Suppressor macrophage treated with lipopolysaccharide for 4 hours (primary cell): Measurements from ENCODE around the gene EFNA3.

Experiments used
- DNase-seq: peaks from one replicate; pipeline ENCODE4 v3.0.0-alpha.2; 2020

The EFNA3 gene

DNA sequence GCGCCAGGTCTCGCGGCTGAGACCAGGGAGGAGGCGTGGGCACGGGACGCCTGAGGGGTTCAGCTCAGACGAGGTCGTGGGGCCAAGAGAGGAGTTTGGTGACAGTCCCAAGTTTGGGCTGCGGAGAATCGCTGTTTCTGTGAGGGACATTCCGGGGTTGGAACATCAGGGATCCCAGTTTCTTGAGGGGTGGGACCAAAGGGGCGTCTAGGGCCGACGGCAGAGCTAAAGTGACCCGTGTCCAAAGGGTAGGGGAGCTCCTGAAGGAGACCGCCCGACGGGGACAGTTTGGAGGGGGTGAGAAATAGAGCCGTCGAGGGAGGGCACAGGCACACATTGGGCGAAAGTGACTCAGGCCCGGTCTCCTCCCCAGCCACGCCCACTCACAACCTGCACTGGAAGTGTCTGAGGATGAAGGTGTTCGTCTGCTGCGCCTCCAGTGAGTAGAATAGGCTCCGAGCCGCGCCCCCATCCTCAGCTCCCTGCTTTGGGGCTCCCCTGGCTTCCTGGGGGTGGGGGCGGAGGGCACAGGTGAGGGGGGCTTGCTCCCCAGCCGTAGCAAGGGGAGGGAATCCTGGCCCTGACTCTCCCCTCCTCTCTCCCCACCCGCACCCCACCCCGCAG lies 7.0 kb downstream of the EFNA3 start:
- DNase-seq, result peak; percentile 63

DNA sequence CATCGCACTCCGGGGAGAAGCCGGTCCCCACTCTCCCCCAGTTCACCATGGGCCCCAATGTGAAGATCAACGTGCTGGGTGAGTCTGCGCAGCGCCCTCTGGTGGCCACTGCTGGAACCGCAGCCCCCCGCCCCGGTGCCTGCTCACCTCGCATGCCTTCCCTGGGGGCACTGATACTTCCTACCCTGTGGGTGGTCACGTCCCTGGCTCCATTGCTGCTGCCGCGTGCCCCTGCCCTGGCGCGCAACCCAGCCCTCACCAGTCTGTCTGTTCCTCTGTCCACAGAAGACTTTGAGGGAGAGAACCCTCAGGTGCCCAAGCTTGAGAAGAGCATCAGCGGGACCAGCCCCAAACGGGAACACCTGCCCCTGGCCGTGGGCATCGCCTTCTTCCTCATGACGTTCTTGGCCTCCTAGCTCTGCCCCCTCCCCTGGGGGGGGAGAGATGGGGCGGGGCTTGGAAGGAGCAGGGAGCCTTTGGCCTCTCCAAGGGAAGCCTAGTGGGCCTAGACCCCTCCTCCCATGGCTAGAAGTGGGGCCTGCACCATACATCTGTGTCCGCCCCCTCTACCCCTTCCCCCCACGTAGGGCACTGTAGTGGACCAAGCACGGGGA lies 7.6 kb downstream of the EFNA3 start:
- DNase-seq, result peak; percentile 68

DNA sequence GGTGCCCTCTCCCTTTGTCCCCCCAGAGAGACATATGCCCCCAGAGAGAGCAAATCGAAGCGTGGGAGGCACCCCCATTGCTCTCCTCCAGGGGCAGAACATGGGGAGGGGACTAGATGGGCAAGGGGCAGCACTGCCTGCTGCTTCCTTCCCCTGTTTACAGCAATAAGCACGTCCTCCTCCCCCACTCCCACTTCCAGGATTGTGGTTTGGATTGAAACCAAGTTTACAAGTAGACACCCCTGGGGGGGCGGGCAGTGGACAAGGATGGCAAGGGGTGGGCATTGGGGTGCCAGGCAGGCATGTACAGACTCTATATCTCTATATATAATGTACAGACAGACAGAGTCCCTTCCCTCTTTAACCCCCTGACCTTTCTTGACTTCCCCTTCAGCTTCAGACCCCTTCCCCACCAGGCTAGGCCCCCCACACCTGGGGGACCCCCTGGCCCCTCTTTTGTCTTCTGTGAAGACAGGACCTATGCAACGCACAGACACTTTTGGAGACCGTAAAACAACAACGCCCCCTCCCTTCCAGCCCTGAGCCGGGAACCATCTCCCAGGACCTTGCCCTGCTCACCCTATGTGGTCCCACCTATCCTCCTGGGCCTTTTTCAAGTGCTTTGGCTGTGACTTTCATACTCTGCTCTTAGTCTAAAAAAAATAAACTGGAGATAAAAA lies 8.4 kb downstream of the EFNA3 start:
- no peak for DNase-seq

DNA sequence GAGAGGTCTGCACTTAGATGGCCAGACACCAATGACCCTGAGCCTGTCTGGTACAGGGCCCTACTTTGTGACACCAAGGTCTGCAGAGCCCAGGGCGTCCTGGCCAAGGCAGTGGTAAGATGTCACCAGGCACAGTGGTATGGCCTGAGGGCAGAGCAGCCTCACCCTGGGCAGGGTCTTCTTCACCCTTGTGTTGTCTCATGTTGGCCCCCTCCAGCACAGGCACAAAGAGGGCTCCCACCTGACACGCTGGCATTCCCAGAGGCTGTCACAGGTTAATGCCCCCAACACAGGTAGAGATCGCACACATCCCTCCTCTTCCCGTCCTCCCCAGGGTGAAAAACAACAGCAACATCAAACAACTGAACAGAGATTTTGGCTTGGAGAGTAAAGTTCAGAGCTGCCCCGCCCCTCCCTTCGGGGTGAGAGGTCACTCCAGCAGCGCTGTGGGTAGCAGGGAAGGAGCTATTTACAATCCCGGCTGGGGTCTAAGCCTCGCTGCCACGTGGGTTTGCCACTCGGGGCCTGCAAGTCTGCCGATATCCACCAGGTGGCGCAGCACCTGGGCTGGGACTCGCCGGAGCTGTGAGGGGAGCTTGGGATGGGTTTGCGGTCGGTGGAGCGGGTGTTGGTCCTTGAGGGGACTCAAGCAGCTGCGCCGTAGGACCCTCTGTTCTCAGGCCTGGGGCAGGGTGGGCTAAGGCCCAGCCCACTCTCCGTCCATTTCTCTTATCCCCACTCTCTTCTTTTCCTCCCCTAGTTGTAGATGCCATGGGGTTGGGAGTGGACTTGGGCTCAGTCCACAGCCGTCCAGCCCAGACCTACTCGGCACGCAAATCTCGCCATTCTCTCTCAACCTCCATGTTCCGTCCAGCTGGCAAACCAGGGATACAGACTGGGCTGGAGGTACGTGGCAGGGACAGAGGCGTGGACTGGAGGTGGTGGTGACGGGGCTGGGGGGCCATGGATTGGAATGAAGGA lies 12.7 kb downstream of the EFNA3 start:
- DNase-seq, result peak; percentile 85

DNA sequence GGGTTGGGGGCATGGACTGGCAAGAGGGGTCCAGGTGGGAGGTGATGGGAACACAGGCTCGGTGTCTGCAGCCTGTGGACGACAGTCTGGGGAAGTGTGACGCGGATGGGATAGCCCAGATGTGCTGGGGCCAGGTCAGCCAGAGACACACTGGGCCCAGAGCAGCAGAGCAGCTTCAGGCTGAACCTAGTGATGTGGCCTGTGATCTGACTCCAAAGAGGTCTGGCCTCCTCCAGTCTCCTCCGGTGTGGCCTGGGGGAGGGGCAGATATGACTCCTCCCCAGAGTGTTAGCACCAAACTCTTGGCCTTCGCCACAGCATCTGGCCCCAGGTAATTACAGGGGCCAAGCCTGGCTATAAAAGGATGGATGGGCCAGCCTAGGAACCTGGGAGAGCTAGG lies 13.5 kb downstream of the EFNA3 start:
- no peak for DNase-seq

DNA sequence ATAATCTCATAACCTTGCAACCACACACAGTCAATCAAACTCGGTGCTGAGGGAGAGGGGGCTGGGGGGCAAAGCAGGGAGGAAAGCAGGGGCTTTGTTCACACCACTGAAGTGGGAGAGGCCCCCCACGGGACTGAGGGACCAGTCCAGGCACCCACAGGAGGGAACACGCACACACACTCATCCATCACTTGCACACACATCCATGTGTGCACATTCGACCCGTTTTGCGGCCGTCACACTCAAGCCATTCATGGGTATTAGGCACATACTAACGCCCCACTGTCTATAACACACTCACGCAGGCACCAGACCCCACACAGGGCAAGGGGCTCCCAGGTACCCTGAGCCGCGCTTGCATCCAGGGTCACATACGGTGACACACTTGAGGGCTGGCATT lies 14.0 kb downstream of the EFNA3 start:
- no peak for DNase-seq

DNA sequence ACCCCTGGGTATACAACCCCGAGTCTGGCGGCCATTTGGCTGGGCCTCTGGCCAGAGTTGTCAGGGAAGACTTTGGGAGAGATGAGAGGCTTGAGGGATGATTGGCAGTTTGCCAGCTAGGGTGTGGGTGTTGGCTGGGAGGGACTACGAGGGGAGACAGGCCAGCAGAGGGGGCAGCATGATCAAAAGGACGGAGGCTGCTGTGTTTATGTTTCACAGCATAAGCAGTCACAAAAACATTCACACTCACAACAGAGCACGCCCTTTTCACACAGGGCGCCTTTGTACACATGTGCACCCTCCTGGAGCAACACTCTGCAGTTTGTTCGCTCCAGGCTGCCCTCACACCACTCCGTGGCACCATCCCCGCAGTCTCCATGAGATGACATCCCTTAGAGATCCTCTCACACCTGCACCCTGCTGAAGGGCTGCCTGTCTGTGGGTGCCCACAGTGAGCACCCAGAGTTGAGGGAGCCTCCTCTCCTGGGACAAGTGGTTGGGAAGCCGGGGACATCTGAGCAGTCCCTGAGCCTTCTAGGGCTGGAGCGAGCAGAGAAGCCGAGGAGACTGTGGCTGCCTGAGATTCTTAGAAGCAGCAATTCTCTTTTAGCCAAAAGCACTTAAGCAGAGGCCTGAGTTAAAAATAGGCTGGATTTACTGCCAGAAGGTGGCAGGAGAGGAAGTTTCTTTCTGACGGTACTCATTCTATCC lies 15.4 kb downstream of the EFNA3 start:
- no peak for DNase-seq

DNA sequence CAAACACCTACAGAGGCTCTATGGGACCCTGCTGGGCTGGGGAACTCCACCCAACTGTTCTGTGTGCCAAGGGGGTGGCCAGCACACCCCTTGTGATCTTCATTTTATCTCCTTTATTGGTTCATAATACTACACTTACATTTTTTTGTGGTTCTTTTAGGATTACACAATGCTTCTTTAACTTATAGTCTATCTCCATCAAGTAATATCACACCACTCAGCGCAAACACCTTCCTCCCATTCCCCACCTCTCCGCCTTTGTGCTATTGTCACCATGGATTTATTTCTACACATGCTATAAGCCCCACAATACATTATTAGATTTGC lies 15.9 kb downstream of the EFNA3 start:
- no peak for DNase-seq

DNA sequence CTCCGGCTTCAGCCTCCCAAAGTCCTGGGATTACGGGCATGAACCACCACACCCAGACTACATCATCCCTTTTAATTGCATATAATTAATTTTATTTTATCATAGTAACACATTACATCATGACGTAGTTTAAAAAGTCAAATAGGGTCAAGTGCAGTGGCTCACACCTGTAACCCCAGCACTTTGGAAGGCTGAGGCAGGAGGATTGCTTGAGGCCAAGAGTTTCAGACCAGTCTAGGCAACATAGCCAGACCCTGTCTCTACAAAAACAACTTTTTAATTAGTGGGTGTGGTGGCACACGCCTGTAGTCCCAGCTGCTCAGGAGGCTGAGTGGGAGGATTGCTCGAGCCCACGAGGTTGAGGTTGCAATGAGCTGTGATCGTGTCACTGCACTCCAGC lies 20.7 kb downstream of the EFNA3 start:
- no peak for DNase-seq

DNA sequence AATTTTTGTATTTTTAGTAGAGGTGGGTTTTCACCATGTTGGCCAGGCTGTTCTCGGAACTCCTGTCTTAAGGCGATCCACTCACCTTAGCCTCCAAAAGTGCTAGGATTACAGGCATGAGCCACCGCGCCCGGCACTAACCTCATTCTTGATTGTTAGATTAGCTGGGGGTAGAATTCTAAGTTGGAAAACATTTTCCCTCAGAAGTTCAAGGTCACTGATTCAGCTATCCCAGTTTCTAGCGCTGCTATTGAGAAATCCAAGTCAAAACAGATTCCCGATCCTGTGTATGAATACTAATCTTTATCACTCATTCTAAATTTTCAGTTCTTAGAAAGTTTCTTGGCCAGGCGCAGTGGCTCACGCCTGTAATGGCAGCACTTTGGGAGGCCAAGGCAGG lies 24.7 kb downstream of the EFNA3 start:
- DNase-seq, result no peak

DNA sequence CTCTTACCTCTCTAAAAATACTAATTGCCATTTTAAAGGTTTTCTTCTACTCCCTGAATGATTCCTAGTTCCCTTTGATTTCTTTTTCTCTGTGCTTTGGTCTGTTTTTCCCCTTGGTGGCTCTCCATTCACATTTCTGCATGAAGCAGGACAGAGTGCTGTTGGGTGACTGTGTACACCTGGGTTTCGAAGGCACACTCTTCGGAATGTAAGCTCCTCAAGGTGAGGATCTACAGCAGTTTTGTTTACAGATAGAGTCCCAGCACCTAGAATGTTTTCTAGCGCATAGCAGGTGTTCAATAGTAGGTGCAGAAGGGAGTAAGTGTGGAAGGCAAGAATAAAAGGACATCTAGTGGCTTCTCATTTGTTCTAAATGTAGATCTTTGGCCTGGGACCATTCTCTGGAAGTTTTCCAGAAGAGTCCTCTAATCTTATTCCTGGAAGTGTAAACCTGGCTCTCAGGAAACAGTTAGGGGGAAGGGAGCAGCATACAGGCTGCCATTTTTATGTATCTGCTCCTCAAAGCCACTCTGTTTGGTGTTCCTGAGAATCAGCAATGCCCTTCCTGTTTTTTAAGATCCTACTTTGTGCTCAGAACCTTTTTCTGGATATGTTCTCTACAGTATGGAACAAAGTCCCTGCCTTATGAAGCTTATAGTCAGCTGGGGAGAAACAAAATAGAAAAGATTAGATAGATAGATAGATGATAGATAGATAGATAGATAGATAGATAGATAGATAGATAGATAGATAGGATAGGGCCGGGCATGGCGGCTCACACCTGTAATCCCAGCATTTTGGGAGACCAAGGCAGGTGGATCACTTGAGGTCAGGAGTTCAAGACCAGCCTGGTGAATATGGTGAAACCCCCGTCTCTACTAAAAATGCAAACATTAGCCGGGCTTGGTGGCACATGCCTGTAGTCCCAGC lies 26.2 kb downstream of the EFNA3 start:
- DNase-seq, result no peak

DNA sequence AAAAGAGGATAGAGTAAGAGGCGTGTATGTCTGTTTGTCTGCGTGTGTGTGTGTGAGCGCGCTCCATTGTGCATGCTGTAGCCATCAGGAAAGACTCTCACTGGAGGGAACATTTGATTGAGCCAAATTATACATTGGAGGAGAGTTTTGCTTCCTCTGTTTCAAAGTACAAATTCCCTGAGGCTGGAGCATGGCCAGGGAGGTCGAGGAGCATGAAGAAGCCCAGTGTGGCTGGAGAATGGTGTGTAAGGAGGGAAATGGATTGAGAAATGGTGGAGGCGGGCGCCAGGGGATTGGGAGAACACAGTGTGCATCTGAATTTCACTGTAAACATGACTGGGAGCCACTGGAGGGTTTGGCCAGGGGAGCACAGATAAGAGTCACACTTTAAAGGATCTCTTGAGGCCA lies 27.0 kb downstream of the EFNA3 start:
- no peak for DNase-seq

DNA sequence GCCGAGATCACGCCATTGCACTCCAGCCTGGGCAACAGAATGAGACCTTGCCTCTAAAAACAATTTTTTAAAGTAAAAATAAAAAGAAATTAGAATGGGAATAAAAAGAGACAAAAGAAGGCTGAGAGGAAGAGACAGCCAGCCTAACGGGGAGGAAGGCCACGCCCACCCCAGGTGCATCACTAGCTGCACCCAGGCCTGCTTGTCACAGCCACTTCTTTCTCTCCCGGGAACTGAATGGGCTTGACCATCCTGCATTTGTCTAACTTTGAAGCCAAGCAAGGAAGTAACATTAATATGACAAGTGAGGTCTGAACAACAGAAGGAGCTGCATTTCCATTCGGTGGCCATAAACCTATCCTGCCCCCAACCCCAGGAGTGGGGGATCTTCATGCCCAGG lies 28.2 kb downstream of the EFNA3 start:
- DNase-seq, result no peak

DNA sequence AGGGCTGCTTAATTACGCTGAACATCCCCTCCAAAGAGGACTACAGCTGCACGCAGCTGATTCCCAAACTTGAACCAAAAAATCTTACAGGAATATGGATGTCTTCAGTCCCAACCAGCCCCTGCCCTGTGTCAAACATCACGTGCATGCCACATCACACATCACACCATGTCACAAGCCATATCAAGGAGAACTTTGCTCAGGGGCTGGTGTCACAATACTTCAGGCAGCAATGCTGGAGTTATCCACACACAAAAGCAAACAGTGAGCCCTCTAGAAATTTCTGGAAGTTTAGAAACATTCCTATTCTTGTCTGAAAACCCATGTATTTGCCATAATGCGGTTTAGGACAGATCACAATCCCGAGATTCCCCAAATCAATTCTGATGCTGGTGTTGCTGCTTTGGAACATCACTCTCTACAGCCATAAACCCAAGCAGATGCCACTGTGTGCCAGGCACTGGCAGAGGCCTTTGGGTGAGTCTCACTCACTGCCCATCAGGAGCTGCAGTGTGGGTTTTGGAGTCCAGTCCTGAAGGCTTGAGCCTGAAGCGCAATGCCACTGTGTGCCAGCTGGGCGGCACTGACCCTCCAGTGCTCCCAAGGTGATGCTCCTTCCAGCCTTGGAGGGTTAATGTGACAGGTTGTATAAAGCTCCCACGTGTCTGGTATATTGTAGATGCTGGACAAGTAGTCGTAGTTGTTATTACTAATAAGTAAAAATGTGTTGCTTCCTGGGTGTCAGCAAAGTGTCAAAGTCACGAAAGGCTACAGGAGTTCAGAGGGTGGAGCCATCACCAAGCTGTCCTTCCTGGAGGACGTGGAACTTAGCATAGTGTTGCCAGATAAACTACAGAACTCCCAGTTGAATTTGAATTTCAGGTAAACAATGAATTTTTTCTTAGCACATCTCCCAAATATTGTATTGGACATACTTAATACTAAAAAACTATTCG lies 28.9 kb downstream of the EFNA3 start:
- DNase-seq, result no peak

DNA sequence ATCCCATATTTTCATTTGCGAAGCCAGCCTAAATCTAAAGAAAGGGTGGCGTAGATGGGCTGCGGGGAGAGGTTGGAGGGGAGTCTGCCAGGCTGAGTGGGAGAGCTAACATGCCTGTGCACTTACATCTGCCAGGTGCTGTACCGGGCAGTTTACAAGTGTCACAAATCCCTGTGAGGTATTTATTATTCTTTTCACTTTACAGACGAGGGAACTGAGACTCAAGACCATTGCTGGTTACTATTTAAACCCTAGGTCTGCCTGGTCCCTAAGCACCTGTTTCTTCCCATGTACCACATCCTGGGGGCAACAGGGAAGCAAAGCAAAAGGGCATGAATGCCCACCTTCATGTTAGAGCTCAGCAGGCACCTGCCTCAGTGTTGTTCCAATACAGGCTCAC lies 29.7 kb downstream of the EFNA3 start:
- no peak for DNase-seq

DNA sequence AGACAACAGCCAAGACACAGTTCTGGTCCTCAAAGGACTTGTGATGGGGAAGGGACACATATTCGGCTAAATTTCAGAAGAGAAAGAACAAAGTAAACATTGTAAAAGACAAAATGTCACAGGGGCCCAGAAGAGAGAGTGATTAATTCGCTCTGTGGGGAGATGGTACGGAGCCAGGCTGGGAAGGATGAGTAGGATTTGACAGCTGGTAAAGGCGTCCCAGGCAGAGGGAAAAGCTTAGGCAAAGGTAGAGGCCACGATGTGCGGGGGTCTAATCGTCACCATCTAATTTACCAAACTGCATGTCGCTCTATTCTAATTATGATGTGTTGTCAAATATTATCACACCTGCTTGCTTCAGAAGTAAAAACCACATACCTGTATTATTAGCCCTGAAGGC lies 31.7 kb downstream of the EFNA3 start:
- no peak for DNase-seq

DNA sequence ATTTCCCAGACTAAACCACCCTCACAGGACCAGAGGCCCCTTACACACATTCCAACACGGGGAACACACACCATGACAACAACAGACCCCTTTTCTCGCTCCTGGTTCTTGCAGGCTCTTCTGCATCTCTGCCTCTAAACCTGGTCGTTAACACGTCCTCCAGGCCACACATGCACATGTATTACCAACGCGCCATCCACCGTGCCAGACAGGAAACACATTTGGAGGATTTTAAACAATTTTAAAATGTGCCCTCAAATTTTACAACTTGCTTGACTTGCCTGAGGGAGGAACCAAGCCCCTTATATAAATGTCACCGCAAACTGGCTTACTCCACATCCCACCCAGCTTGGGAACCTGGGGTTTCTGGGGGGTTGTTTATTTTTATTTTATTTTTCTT lies 32.2 kb downstream of the EFNA3 start:
- DNase-seq, result no peak

DNA sequence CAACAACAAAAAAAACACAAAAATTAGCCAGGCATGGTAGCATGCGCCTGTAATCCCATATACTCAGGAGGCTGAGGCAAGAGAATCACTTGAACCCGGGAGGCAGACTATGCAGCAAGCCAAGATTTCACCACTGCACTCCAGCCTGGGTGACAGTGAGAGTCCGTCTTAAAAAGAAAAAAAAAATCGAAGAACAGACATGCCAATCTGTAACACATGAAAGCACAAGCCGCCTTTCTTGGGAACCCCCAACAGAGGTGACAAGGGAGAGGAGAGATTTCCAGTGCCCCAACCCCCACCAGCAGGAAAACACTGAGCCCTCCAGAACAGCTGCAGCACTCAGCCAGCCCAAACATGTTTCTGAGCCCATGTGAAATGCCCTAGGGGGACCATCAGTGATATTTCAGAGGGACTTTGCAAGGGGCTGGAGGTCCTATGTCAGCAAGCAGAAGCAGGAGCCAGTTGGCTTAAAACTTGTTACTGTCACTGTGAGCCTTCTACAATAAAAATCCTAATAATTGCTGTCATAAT lies 34.9 kb downstream of the EFNA3 start:
- DNase-seq, result no peak

DNA sequence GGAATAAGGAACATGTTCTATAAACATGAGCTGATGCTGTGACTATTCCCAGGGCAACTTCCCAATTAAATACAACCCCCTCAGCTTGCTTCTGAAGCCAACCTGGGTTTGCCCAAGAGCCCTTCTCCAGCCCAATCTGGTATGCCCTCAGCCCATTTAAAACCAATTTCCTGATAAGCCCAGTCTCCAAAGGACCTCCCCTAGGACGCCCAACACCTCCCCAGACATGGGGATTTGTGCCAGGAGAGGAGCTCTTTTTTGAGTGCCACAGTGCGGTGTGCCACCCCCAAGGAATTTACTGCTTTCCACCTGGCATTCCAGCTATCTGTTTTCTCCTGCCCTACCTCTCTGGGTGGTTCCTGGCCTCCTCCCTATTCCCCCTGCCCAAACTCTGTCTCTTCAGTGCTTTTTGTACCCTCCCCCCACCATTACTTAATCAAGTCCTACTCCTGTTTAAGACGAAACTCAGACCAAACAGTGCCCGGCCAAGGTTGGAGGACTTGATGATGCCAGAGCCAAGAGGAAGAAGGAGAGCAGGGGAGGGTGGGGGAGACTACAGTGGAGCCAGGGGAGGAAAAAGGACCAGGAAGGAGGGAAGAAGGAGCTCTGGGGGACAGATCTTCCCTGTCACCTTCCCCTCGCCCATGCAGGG lies 37.6 kb downstream of the EFNA3 start:
- no peak for DNase-seq

DNA sequence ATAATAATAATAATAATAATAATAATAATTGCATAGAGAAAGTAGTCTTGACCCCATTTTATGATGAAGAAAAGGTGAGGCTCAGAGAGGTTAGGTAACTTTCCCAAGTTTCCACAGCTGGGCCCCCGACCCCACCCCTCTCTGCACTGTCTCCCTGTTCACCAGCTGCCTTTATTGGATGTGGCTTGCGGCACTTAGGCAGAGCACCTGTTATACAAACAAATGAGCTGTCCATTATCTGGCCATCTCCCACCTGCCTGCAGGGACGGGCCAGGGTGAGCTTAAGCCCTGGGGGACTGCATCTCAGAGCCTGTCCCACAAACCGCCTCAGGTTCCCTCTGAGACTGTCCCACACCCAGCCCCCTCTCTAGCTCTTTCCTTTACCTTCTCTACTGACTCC lies 39.0 kb downstream of the EFNA3 start:
- DNase-seq, result no peak
